GM20431 (cell line): ENCODE results near the gene ESRRG.

Experiments used
- in situ Hi-C: fragments of 300-500 bp; cut with MseI, MboI; formaldehyde crosslinking; loops from one replicate; pipeline ENCODE4 v1.15.0; 2020; ENCODE audit warnings: low sequenced_read_pairs; ENCODE audit not compliant: unreplicated experiment

Gene ESRRG

DNA sequence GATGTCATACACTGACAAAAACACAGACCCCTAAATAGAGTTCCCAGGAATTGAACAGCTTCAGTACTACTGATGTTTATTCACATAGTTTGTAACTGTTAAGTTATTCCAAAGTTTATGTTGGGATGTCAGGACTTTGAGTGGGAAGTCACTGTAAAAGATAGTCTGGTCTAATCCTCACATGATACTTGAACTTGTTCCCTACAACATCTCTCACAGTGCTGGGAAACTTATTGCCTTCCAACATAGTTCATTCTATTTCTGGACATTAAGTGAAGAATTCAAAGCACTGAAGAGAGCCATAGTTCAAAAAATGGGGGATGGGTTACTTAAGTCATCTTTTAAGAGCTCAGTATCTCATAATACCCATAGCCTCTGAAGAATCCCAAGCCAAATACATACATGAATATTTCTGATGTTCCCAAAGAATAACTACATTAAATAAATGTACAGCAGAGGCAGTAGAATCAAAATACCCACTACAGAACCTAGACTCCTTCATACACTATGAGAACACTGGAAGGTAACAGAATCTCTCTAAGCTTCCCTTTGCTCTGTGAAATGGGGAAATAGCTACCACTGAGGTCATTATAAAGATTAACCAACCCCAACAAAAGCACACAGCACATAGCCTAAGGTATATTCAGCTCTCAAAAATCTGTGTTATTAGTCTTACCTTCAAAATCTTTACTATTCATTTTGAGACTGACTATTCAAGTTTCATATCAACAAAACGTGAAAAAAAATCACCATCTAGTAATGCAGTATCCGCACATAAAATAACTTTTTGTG lies 81.4 kb downstream of the ESRRG start:
- in situ Hi-C loops, result no loop called here

DNA sequence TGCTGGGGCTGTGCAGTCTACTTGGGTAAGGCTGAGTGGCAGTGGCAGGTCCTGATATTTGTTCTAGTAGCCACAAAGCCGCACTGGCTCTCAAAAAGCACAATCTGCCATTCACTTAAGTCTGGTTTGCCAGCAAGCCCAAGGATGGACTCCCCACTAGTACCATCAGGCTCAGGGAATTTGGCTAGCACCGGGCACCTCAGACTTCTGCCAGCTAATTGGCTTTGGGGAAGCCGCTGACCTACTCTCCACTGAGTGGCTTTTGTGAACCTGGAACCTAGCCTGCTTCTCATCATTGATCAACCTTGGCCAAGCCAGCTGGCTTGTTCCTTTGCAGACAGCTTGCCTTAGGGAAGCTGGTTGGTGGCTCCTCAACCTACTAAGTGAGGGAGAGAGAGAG lies 83.1 kb downstream of the ESRRG start:
- in situ Hi-C loops, result no loop called here

GRCh38 chr1:216632980-216633379 lies 90.2 kb downstream of the ESRRG start:
- in situ Hi-C loops, result no loop called here

DNA sequence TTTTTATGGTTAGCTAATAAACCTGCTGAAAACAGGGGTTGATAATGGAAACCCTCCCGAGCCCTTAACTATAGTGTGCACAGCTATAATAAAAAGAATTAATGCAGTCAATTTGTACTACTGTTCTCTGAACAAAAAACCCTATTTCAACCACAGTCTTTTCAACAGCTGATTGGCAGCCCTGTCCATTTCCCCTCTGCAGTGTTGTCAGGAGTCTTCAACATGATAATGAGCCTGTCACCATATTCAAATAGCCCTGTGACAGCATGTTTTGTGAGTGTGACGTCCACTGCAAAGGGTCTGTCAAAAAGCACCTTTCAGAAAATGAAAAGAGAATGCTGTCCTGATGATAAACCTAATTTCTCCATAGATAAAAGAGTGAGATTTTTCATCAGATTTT lies 92.7 kb downstream of the ESRRG start:
- in situ Hi-C loops, result no loop called here

DNA sequence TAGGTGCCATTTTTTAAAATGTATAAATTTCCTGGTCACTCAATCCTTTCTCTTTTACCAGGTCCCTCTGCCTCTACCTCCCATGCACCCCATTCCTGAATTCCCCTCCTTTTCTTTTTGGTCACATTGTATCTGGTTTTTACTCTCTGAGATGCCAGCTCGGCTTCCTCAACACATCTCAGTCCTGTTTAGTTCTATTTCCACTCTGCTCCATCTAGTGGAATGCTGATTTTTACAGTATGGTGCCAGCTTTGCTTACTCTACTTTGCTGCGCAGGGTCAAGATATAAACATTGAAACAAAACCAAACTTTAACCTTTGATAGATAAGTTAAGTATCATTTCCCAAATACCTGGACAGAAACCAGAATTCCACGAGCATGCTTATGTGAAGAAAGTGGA lies 96.0 kb downstream of the ESRRG start:
- in situ Hi-C loops, result no loop called here

GRCh38 chr1:216626394-216627067 lies 96.7 kb downstream of the ESRRG start:
- in situ Hi-C loops, result no loop called here

DNA sequence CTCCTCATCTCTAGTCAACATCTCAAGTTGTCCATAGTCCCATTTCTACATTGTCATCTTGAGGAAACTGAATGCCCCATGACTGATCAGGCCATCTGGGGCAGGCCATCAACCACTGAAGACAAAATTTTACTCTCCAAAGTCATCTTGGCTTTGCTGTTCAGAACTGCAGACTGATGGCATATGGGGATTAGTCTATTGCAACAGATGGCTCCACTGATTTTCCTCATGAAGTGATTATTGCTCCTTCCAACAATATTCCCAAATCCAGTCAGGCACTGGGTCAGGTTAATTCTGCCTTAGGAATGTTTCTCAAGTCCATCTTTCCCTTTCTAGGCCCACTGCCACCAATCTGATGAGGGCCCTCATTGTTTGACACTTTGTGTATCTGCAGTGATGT lies 101.7 kb downstream of the ESRRG start:
- in situ Hi-C loops, result no loop called here

GRCh38 chr1:216617081-216617875 lies 106.0 kb downstream of the ESRRG start:
- in situ Hi-C loops, result no loop called here

GRCh38 chr1:216616425-216616824 lies 106.8 kb downstream of the ESRRG start:
- in situ Hi-C loops, result no loop called here

- in situ Hi-C loops, result no loop called here
These were observed 109.0 kb downstream of the ESRRG start for GRCh38 chr1:216614011-216614934.

GRCh38 chr1:216612291-216612690 lies 110.9 kb downstream of the ESRRG start:
- in situ Hi-C loops, result no loop called here

DNA sequence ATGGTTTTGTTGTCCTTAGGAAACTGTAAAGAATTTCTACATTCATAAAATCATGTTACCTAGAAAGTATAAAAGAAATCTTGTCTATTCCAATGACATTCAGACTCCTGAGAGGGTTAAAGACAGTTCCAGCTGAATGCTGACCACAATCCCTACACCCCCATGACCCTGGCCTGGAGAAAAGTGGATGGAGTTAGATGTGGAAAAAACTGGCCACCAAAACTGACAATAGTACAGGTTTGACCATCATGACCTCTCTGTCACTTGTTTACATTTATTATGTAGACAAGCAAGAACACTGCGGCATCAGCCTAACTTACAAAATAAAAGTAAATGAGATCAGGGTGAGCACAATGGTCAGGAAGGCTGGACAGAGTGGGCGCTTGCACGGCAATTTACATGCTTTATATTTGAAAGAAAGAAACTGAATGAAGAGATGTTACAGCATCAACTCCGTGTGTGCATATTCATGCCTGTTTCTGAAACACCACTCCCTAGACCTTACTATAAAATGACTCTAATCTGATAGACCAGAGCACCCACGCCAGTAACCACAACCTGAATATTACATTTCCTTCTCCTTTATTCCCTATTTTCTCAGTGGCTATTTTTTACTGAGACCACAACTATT lies 116.0 kb downstream of the ESRRG start:
- in situ Hi-C loops, result no loop called here

DNA sequence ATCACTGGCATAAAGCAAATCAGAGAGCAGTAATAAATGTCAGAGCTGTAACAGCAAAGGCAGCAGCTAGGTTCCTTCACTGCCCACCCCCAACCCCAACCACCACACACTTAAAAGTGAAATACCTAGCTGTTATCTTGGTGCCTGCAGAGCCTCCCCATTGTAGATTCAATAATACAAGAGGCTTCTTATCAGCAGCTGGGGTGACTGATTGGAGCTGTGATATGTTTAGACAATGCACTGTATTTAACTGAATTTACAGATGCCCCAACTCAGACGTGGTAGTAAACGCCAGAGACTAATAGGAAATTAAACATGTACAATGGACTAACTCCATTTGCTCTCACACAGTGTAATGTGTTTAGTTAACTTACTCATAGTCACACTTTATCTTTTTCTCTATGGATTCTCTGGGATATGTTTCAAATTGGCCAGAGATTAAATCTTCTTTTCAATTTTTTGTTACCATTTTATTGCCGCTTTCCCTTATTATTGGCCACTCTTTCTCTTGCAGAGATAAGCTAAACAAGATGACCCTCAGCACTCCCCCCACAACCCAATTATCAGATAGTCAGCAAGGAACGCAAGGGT lies 117.1 kb downstream of the ESRRG start:
- in situ Hi-C loops, result no loop called here

DNA sequence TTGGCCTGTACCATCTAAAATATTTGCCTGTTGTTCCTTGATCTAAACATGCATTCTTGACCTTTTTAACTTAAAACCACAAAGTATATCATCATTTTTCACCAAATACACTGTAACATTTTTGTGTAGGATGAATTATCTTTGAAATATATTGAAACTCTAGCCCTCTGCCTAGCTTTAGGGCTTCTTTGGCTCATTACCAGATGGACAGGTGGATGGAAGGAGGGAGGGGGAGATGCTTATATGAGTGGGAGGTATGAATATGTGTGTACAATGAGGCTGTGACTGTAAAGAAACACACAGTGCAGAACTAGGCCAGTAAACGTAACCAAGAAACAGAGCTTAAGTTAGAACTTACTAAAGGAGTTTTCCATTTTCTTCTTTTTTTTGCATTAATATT lies 118.5 kb downstream of the ESRRG start:
- in situ Hi-C loops, result no loop called here

- in situ Hi-C loops, result no loop called here
These were observed 122.3 kb downstream of the ESRRG start for GRCh38 chr1:216600730-216601609.

DNA sequence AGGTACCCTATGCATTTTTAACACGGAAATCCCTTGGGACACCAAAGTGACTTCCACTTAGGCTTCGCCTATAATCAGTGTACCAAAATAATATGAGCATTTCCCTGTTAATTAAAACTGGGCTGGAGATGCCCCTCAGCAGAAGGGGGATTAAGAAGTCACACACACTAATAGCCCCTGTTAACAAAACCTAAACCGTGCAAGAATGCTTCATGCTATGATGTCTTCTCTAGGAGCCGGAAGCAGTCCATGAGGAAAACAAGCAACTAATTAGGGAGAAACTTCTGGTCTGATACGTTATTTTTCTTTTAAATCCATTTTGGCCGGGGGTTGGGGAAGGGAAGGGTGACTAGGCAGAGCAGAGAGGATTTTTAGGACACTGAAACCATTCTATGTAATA lies 123.4 kb downstream of the ESRRG start:
- in situ Hi-C loops, result no loop called here

DNA sequence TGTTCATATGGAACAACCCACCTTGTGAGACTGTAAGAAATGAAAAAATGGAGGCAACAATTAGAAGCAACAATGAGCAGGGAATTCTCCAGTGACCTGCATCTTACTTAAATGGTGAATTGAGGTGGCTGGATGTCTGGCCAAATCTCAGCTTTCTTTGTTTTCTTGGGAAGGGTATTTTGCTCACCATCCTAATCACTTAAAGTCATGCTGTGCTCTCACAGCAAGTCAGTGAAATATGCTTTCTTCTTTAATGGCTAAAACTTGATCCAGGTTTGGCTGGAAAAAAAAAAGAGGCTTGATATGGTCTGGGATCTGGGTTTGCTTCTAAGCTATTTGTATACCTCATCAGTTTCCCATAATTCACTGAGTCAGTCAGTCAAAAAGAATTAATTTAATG lies 124.8 kb downstream of the ESRRG start:
- in situ Hi-C loops, result no loop called here

- in situ Hi-C loops, result no loop called here
These were observed 126.9 kb downstream of the ESRRG start for GRCh38 chr1:216596281-216596862.
